ENCODE results near the gene FTL.

Gene FTL

GRCh38 chr19:48955308-48955958 lies 9.7 kb upstream of the FTL start:
- peaks cover 26% of the 10 kb centered on the region for H3K36me3 Mint-ChIP-seq (ENCODE audit: low read depth)
- no peaks in the 10 kb centered on the region for H3K9me3 Mint-ChIP-seq
- H3K4me3 Mint-ChIP-seq, result peak overlapping the region; percentile 85
- H3K4me1 Mint-ChIP-seq (ENCODE audit: low read depth), result peaks cover 30% of the 10 kb centered on the region
- H3K27ac Mint-ChIP-seq, result peak overlapping the region; percentile 86
- H3K27me3 Mint-ChIP-seq, result no peaks in the 10 kb centered on the region

GRCh38 chr19:48958006-48958405 lies 7.1 kb upstream of the FTL start:
- H3K9me3 Mint-ChIP-seq, result no peaks in the 10 kb centered on the region
- H3K4me1 Mint-ChIP-seq (ENCODE audit: low read depth), result peaks cover 52% of the 10 kb centered on the region
- H3K36me3 Mint-ChIP-seq (ENCODE audit: low read depth), result peaks cover 34% of the 10 kb centered on the region
- H3K4me3 Mint-ChIP-seq, result no peak overlapping the region
- H3K27me3 Mint-ChIP-seq, result no peaks in the 10 kb centered on the region
- H3K27ac Mint-ChIP-seq, result no peak overlapping the region

- peaks cover 64% of the 10 kb centered on the region for H3K4me1 Mint-ChIP-seq (ENCODE audit: low read depth)
- H3K4me3 Mint-ChIP-seq, result no peak overlapping the region
- H3K27ac Mint-ChIP-seq, result no peak overlapping the region
- H3K27me3 Mint-ChIP-seq, result no peaks in the 10 kb centered on the region
- peaks cover 34% of the 10 kb centered on the region for H3K36me3 Mint-ChIP-seq (ENCODE audit: low read depth)
- no peaks in the 10 kb centered on the region for H3K9me3 Mint-ChIP-seq
Observed at GRCh38 chr19:48959341-48960239, 5.5 kb upstream of the FTL start.

GRCh38 chr19:48961051-48961649 lies 4.0 kb upstream of the FTL start:
- Mint-ChIP-seq H3K9me3 (no peaks in the 10 kb centered on the region), H3K27ac (peak overlapping the region; percentile 95), H3K36me3 (ENCODE audit: low read depth) (peaks cover 41% of the 10 kb centered on the region), H3K4me3 (peak overlapping the region; percentile 7), H3K27me3 (no peaks in the 10 kb centered on the region), H3K4me1 (ENCODE audit: low read depth) (peaks cover 65% of the 10 kb centered on the region)

- H3K27me3 Mint-ChIP-seq, result no peaks in the 10 kb centered on the region
- H3K4me1 Mint-ChIP-seq (ENCODE audit: low read depth), result peaks cover 66% of the 10 kb centered on the region
- H3K27ac Mint-ChIP-seq, result peak overlapping the region; percentile 95
- peaks cover 42% of the 10 kb centered on the region for H3K36me3 Mint-ChIP-seq (ENCODE audit: low read depth)
- H3K9me3 Mint-ChIP-seq, result no peaks in the 10 kb centered on the region
- peak overlapping the region; percentile 98 for H3K4me3 Mint-ChIP-seq
Observed at GRCh38 chr19:48961673-48962028, 3.5 kb upstream of the FTL start.

- Mint-ChIP-seq H3K27ac (peak overlapping the region; percentile 95), H3K9me3 (no peaks in the 10 kb centered on the region), H3K36me3 (ENCODE audit: low read depth) (peaks cover 44% of the 10 kb centered on the region), H3K4me1 (ENCODE audit: low read depth) (peaks cover 72% of the 10 kb centered on the region), H3K27me3 (no peaks in the 10 kb centered on the region), H3K4me3 (peak overlapping the region; percentile 98)
Observed at GRCh38 chr19:48962029-48962848, 2.9 kb upstream of the FTL start.

GRCh38 chr19:48962849-48963165 lies 2.3 kb upstream of the FTL start:
- H3K9me3 Mint-ChIP-seq, result no peaks in the 10 kb centered on the region
- peak overlapping the region; percentile 98 for H3K4me3 Mint-ChIP-seq
- H3K36me3 Mint-ChIP-seq (ENCODE audit: low read depth), result peaks cover 43% of the 10 kb centered on the region
- peaks cover 70% of the 10 kb centered on the region for H3K4me1 Mint-ChIP-seq (ENCODE audit: low read depth)
- peak overlapping the region; percentile 95 for H3K27ac Mint-ChIP-seq
- H3K27me3 Mint-ChIP-seq, result no peaks in the 10 kb centered on the region

GRCh38 chr19:48963371-48964204 lies 1.5 kb upstream of the FTL start:
- Mint-ChIP-seq H3K27me3 (no peaks in the 10 kb centered on the region), H3K9me3 (no peaks in the 10 kb centered on the region), H3K4me3 (peak overlapping the region; percentile 98), H3K27ac (peak overlapping the region; percentile 95), H3K36me3 (ENCODE audit: low read depth) (peaks cover 44% of the 10 kb centered on the region), H3K4me1 (ENCODE audit: low read depth) (peaks cover 66% of the 10 kb centered on the region)

- Mint-ChIP-seq H3K27me3 (no peaks in the 10 kb centered on the region), H3K36me3 (ENCODE audit: low read depth) (peaks cover 41% of the 10 kb centered on the region), H3K4me3 (peak overlapping the region; percentile 98), H3K27ac (peak overlapping the region; percentile 95), H3K9me3 (no peaks in the 10 kb centered on the region), H3K4me1 (ENCODE audit: low read depth) (peaks cover 63% of the 10 kb centered on the region)
Observed at GRCh38 chr19:48964205-48965039, 687 bp upstream of the FTL start.

GRCh38 chr19:48965806-48966540 lies 864 bp downstream of the FTL start:
- no peaks in the 10 kb centered on the region for H3K27me3 Mint-ChIP-seq
- H3K4me3 Mint-ChIP-seq, result peak overlapping the region; percentile 98
- peak overlapping the region; percentile 95 for H3K27ac Mint-ChIP-seq
- peaks cover 42% of the 10 kb centered on the region for H3K36me3 Mint-ChIP-seq (ENCODE audit: low read depth)
- H3K9me3 Mint-ChIP-seq, result no peaks in the 10 kb centered on the region
- peaks cover 67% of the 10 kb centered on the region for H3K4me1 Mint-ChIP-seq (ENCODE audit: low read depth)

GRCh38 chr19:48966541-48967345 lies 1.6 kb downstream of the FTL start:
- Mint-ChIP-seq H3K27ac (peak overlapping the region; percentile 95), H3K4me1 (ENCODE audit: low read depth) (peaks cover 62% of the 10 kb centered on the region), H3K4me3 (peak overlapping the region; percentile 98), H3K27me3 (no peaks in the 10 kb centered on the region), H3K9me3 (no peaks in the 10 kb centered on the region), H3K36me3 (ENCODE audit: low read depth) (peaks cover 39% of the 10 kb centered on the region)

All from stimulated activated naive CD8-positive, alpha-beta T cell treated with anti-CD3 and anti-CD28 coated beads, Interleukin-15, Interleukin-2, amounts not matched to agents 100 ng/mL and 50 ng/mL, for 24 hours (primary cell).